Epithelial cell of umbilical artery (primary cell): ENCODE data around the gene NKAIN2. TPM values are rescaled to one million over a fixed set of nuclear protein-coding genes. Genes with fewer than 3 reads are reported as not detected.

ENCODE experiments used
- total RNA-seq: library from RNA; depleted of rRNA; stranded (reverse); fragments of >200 nt; gene quantifications from 2 replicates; pipeline ENCODE4 v1.2.3, GENCODE V29; 2014

The NKAIN2 gene
- under 0.01 TPM in 1 of 2 replicates, not detected in the other for total RNA-seq

DNA sequence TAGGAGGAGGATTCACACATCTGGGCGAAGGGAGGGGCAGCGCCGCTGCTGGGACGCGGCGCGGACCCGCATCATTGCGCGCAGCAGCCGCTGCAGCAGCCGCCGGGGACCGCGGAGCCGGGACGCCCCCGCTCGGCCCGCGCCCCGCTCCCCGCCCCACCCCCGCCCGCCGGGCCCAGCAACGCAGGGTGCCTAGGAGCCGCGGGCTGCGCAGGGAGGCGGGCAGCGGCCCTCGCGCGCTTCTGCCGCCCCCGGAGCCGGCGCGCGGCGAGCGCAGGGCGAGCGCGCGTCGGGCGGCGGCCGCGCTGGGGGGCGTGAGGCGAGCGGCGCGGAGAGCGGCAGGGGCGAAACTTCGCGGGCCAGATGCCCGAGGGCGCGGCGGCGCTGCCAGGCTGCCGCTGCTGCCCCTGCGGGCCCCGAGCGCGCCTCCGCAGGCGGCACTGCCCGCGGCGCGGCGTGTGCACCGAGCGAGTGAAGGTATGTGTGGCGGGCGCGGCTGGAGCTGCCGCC lies at the start of gene NKAIN2:
NKAIN2 (plus strand) TSS at position 362 of the 510 bp plus-strand sequence.

Other genes with a start within 250 kb of the NKAIN2 start
- gene TRDN, start 166.9 kb upstream of the NKAIN2 start, total RNA-seq = not detected in 2 replicates